ENCODE results near the gene UCMA. TPM values are rescaled to one million over a fixed set of nuclear protein-coding genes. Genes with fewer than 3 reads are reported as not detected.
"Not testable (repeated sequence)": the region's sequence is repeated elsewhere in the genome, so short reads cannot be mapped to it uniquely, and the experiment has no call there.

Gene UCMA
- total RNA-seq, 6 experiments from 2014 or later, result not detected

DNA sequence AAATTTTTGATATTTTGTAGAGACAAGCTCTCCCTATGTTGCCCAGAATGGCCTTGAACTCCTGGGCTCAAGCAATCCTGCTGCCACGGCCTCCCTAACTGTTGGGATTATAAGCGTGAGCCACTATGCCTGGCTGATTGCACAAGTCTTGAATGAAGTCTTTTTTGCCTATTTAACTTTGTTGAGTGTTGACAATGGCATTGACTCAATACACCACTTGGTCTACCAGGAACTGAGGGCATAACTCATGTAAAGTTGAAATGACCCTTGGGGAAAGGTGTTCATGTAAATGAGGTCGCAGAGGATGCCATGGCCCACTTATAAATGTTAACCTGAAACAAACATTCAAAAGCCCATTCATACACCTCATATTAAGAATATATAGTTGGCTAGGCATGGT is 7.4 kb upstream of the UCMA start:
- DNase-seq, result no peak
- Mint-ChIP-seq H3K27ac (no peak overlapping the region), H3K4me1 (ENCODE audit: low read depth) (no peaks in the 10 kb centered on the region)

GRCh38 chr10:13239923-13240322 is 5.7 kb upstream of the UCMA start:
- no peak overlapping the region for H3K4me3 Mint-ChIP-seq
- no peaks in the 10 kb centered on the region for H3K36me3 Mint-ChIP-seq (ENCODE audit: low read depth)
- H3K27ac Mint-ChIP-seq, result no peak overlapping the region
- DNase-seq, result no peak
- H3K9me3 Mint-ChIP-seq, result no peaks in the 10 kb centered on the region
- H3K27me3 Mint-ChIP-seq (ENCODE audit: insufficient read depth), result peaks cover 18% of the 10 kb centered on the region
- no peaks in the 10 kb centered on the region for H3K4me1 Mint-ChIP-seq (ENCODE audit: low read depth)
- TF ChIP-seq, protein P1, sequence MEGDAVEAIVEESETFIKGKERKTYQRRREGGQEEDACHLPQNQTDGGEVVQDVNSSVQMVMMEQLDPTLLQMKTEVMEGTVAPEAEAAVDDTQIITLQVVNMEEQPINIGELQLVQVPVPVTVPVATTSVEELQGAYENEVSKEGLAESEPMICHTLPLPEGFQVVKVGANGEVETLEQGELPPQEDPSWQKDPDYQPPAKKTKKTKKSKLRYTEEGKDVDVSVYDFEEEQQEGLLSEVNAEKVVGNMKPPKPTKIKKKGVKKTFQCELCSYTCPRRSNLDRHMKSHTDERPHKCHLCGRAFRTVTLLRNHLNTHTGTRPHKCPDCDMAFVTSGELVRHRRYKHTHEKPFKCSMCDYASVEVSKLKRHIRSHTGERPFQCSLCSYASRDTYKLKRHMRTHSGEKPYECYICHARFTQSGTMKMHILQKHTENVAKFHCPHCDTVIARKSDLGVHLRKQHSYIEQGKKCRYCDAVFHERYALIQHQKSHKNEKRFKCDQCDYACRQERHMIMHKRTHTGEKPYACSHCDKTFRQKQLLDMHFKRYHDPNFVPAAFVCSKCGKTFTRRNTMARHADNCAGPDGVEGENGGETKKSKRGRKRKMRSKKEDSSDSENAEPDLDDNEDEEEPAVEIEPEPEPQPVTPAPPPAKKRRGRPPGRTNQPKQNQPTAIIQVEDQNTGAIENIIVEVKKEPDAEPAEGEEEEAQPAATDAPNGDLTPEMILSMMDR (IDR thresholded peaks at IDR 0.05), result no peak

More for the DNA sequence above, 7.4 kb upstream of the UCMA start:
- Mint-ChIP-seq H3K9me3 (no peaks in the 10 kb centered on the region), H3K27me3 (ENCODE audit: insufficient read depth) (peaks cover 21% of the 10 kb centered on the region), H3K4me3 (no peak overlapping the region), H3K36me3 (ENCODE audit: low read depth) (no peaks in the 10 kb centered on the region)
- TF ChIP-seq, protein P1 (IDR thresholded peaks at IDR 0.05), result no peak

DNA sequence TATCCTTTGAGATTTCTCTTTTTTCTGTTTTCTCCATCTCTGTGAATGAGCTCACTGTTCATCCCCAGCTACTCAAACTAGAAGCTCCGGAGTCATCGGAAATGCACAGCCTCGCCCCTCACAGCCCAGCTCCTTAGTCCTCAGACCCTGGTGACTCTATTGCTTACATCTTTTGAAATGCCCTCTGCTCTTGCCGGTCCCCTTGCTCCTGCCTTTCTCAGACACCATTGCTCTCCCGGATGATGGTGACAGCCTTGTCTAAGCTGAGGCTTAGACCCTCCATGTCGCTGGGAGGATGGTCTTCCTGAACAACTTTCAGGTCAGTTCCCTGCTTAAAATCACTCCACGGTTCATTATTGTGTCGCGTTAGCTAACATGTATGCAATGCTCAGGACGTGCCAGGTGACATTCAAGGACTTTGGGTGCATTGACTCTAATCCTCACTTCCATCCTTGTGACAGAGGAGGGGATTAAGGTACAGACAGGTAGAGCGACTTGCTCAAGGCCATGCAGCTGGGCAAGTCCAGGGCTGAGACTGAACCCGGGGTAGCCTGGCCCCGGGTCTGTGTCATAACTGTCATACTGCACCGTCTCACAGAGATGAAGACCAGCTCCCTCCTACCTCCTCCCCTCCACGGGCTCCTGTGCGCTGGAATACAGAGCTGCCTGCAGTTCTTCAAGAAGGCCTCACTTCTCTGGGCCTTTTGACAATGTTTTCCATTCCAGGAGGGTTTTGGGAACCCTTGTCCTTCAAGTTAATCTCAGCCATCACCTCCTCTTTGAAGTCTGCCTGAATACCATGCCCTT is 4.3 kb upstream of the UCMA start:
- Mint-ChIP-seq H3K36me3 (ENCODE audit: low read depth) (no peaks in the 10 kb centered on the region), H3K9me3 (no peaks in the 10 kb centered on the region), H3K4me3 (no peak overlapping the region), H3K27ac (no peak overlapping the region), H3K27me3 (ENCODE audit: insufficient read depth) (peaks cover 18% of the 10 kb centered on the region), H3K4me1 (ENCODE audit: low read depth) (no peaks in the 10 kb centered on the region)
- TF ChIP-seq, protein P1 (IDR thresholded peaks at IDR 0.05), result no peak
- DNase-seq, result no peak

- no peak overlapping the region for H3K27ac Mint-ChIP-seq
- no peaks in the 10 kb centered on the region for H3K9me3 Mint-ChIP-seq
- no peaks in the 10 kb centered on the region for H3K4me1 Mint-ChIP-seq (ENCODE audit: low read depth)
- H3K27me3 Mint-ChIP-seq (ENCODE audit: insufficient read depth), result peaks cover 18% of the 10 kb centered on the region
- TF ChIP-seq, protein P1 (IDR thresholded peaks at IDR 0.05), result no peak
- no peak for DNase-seq
- H3K36me3 Mint-ChIP-seq (ENCODE audit: low read depth), result no peaks in the 10 kb centered on the region
- no peak overlapping the region for H3K4me3 Mint-ChIP-seq
Observed at GRCh38 chr10:13236638-13237037, 2.5 kb upstream of the UCMA start.

DNA sequence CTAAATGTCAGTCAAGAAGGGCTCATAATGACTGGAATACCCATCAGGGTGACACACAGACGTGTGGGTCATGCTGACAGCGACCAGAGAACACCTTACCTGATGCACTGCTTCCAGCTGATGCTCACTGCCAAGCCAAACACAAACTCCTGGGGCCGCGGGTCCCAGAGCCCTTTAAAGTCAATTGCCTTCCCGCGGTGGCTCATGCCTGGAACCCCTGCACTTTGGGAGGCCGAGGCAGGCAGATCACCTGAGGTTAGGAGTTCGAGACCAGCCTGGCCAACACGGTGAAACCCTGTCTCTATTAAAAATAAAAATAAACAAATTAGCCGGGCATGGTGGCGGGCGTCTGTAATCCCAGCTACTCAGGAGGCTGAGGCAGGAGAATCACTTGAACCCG is 562 bp upstream of the UCMA start:
- not testable (repeated sequence) for H3K36me3 Mint-ChIP-seq (ENCODE audit: low read depth); DNase-seq

GRCh38 chr10:13233358-13233757 is 816 bp downstream of the UCMA start:
- Mint-ChIP-seq H3K4me3 (no peak overlapping the region), H3K27ac (no peak overlapping the region), H3K9me3 (no peaks in the 10 kb centered on the region), H3K27me3 (ENCODE audit: insufficient read depth) (peaks cover 26% of the 10 kb centered on the region), H3K36me3 (ENCODE audit: low read depth) (no peaks in the 10 kb centered on the region), H3K4me1 (ENCODE audit: low read depth) (no peaks in the 10 kb centered on the region)
- TF ChIP-seq, protein P1 (IDR thresholded peaks at IDR 0.05), result no peak
- DNase-seq, result no peak

More for the DNA sequence above, 562 bp upstream of the UCMA start:
- H3K4me3 Mint-ChIP-seq; H3K27ac Mint-ChIP-seq; H3K4me1 Mint-ChIP-seq (ENCODE audit: low read depth); H3K9me3 Mint-ChIP-seq: not testable (repeated sequence)
- peaks cover 25% of the 10 kb centered on the region for H3K27me3 Mint-ChIP-seq (ENCODE audit: insufficient read depth)

Measured in HFFc6 (cell line).